Umbilical cord (tissue), 2 donors: Measurements from ENCODE around the gene PSME4. TPM values are rescaled to one million over a fixed set of nuclear protein-coding genes. Genes with fewer than 3 reads are reported as not detected.

ENCODE experiments used
- DNase-seq: peaks from one replicate; pipeline ENCODE4 v3.0.0-alpha.2; 2015; ENCODE audit warnings: low spot score
- total RNA-seq: library from RNA; depleted of rRNA; stranded (reverse); fragments of >200 nt; gene quantifications from one replicate; pipeline ENCODE4 v1.2.3, GENCODE V29; 2014; ENCODE audit warnings: low replicate concordance; ENCODE audit not compliant: insufficient read depth

PSME4 gene, protein sequence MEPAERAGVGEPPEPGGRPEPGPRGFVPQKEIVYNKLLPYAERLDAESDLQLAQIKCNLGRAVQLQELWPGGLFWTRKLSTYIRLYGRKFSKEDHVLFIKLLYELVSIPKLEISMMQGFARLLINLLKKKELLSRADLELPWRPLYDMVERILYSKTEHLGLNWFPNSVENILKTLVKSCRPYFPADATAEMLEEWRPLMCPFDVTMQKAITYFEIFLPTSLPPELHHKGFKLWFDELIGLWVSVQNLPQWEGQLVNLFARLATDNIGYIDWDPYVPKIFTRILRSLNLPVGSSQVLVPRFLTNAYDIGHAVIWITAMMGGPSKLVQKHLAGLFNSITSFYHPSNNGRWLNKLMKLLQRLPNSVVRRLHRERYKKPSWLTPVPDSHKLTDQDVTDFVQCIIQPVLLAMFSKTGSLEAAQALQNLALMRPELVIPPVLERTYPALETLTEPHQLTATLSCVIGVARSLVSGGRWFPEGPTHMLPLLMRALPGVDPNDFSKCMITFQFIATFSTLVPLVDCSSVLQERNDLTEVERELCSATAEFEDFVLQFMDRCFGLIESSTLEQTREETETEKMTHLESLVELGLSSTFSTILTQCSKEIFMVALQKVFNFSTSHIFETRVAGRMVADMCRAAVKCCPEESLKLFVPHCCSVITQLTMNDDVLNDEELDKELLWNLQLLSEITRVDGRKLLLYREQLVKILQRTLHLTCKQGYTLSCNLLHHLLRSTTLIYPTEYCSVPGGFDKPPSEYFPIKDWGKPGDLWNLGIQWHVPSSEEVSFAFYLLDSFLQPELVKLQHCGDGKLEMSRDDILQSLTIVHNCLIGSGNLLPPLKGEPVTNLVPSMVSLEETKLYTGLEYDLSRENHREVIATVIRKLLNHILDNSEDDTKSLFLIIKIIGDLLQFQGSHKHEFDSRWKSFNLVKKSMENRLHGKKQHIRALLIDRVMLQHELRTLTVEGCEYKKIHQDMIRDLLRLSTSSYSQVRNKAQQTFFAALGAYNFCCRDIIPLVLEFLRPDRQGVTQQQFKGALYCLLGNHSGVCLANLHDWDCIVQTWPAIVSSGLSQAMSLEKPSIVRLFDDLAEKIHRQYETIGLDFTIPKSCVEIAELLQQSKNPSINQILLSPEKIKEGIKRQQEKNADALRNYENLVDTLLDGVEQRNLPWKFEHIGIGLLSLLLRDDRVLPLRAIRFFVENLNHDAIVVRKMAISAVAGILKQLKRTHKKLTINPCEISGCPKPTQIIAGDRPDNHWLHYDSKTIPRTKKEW (N-terminal part only)
- total RNA-seq: 44.8 TPM

DNA sequence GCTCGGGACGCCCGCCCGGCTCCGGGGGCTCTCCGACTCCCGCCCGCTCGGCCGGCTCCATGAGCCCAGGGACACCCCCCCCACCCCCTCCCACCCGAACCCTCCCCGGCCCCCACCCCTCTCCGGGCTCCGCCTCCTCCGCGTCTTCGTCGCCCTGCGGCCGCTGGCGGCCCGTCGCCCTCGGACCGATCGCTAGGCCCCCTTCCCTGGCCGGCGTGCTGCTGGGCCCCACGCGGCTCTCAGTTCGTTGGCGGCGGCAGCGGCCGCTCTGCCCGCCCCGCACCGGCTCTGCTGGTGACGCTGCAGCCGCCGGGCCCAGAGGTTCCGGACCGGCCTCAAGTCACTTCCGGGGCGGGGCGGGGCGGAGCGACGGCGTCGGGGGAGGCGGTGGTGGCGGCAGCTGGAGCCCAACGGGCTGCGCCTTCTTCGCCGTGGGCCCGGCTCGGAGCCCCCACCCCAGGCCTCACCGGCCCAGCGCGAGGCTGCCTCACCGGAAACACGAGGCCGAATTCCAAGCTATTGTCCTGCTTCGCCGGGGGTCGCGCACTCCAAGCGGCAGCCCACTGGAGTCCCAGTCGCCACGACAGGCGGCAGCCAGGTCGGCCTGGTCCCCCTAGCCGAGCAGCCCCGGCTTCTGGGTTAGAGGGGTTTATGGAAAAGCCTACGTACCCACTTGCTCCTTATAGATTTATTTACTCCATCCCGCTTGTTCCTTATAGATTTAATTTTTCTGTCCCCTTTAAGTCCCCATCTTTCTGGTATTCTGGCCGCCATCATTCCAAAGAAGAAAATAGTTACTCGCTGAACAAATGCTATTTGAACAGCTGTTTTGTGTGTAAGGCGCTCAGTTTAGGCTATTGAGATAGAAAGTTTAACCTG lies at the start of gene PSME4:
Gene PSME4, minus strand, starts transcription at position 270 of the 879 bp plus-strand sequence. Its CDS starts 209 bp downstream, at position 61.
- peak; percentile 94 for DNase-seq

DNA sequence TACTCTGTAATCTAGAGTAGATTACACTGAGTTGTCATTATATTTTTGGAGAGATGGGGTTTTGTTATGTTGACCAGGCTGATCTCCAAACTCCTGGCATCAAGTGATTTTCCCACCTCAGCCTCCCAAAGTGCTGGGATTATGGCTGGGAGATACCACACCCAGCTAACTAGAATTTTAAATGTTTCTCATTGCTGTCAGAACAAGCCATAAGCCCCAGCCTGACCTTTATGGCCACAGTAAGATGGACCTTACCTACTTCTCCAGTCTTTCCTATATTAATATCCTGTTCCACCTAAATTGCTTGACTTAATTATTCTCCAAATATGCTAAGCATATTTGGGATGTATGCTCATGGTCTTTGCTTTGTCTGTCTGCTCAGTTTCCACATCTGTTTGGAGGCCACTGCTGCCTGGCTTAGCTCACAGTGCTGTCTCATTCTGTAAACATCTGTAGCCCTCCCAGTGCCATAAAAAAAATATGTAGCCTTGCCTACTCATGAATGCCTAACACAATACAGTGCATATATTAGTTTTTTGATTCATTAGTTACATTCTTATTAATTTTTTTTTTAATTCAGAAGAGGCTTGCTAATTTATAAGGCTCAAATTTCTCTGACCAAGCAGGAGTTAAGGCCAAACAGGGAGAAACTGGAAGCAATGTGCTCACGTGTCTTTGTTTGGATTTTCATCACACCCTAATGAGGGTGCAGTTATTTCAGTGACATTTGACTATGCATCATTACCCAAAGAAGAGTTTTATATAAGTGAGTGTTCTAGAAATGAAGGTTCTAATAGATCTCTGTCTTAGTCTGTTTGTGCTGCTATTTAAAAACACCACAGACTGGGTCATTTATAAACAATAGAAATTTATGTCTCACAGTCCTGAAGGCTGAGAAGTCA lies 45.3 kb upstream of the PSME4 start:
- peak; percentile 89 for DNase-seq

DNA sequence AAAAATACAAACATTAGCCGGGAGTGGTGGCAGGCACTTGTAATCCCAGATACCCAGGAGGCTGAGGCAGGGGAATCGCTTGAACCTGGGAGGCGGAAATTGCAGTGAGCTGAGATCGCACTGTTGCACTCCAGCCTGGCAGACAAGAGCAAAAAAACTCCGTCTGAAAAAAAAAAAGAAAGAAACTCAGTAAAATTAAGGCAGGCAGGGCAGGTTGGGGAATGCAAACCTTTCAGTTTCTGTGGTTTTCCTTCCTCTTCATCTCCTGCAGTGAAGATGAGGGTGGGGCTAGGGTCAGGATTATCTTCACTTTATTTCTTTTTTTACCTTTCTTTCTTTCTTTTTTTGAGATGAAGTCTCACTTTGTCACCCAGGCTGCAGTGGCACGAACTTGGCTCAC lies 43.2 kb upstream of the PSME4 start:
- no peak for DNase-seq

DNA sequence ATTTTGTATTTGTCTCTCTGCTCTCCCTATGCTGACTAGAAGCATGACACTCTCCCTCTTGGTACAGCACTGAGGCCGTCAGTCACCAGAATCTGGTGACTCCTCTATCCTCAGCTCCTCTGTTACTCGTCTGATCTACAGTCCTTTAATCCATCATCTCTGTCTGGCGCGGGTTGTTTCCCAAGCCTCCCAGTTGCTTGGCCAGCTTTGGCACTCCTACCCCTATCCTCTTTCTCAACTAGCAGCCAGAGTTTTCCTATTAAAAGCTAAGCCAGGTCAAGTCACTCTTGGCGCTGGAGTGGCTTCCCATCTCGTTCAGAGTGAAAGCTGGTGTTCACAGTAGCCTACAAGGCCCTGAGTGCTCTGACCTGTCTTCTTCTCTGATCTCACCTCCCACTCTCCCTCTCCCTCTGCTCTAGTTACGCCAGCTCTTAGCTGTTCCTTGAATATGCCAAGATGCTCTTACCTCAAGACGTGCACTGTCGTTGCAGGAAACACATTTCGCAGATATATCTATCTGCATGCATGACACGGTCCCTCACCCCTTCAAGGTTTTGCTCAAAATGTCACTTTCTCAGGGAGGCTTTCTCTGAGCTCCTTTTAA lies 41.8 kb upstream of the PSME4 start:
- peak; percentile 9 for DNase-seq

DNA sequence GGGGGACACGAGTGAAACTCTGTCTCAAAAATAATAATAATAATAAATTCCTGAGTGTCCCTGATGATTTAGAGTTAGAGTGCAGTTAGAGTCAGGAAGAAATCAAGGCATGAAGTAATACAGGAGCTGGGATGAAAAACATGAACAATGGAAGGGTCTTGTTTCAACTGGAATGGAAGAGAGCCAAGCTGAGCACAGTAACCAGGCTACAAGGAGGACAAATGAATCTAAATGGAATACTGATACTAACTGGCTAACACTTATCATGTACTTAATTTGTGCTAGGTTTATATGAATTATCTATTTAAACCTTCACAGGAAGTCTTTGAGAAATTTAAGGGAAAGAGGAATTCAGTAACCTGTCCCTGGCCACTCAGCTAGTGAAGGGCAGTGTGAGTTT lies 38.8 kb upstream of the PSME4 start:
- no peak for DNase-seq

DNA sequence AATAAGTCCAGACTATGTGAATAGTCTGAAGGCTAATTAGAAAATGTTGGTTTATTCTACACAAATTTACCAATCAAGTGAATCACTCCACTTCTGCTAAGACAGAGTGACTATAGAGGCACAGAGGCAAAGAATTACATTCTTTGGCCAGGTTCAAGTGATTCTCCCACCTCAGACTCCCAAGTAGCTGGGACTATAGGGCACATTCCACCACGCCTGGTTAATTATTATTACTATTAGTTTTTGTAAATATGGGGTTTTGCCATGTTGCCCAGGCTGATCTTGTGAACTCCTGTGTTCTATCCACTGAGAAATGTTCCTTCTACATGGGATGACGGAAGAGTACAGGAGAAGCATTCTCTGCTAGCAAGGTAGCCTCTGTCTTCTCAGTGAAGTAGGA lies 37.6 kb upstream of the PSME4 start:
- no peak for DNase-seq

DNA sequence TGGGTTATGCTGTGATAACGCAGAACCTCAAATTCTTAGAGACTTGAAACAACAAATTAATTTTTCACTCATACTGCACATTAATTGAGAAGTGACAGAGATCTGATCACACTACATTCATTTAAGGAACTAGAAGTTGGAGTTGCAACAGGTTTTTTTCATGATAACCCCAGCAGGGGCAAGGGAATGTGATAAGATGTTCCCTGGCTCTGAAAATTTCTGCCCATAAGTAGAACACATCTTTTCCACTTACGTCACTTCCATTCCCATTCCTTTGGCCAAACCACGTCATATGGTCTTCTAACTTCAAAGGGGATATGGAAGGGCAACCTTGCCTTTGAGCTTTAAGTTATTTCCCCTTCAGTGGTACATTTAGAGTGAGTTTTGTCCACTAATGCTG lies 29.7 kb upstream of the PSME4 start:
- DNase-seq: no peak

DNA sequence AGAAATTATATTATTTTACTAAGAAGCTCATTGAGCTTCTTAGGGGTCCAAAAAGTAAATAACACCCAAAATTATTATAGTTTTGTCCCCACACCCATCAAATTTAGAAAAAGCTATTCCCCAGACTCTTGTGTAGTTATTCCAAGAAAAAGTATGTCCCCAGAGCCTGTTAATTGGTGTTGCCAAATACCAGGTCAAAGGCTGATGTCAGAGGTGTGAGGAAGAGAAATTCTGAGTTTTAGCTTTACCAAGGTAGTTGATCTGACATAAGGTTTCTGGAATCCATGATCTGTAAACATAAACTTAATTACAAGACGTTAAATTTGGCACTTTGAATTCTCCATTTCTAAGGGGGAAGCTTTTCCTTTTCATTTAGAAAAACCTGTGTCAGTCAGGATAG lies 29.3 kb upstream of the PSME4 start:
- no peak for DNase-seq

DNA sequence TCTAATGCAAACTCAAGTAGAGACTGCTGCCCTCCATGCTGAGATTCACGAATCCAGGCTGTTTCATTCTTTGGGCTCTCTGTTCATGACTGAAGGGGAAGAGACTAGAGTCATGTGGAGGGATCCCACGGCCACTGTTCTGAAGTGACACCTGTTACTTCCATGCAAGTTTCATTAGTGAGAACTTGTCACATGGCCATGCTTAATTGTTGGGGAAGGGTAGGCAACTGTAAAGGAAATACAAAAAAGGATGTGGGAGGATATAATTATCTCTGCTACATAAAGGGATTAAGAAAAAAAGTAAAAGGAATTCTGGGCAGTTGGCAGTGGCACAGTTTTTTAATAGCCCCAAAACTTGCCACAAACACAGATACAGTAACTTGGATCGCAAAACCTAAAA lies 28.0 kb upstream of the PSME4 start:
- DNase-seq: no peak

DNA sequence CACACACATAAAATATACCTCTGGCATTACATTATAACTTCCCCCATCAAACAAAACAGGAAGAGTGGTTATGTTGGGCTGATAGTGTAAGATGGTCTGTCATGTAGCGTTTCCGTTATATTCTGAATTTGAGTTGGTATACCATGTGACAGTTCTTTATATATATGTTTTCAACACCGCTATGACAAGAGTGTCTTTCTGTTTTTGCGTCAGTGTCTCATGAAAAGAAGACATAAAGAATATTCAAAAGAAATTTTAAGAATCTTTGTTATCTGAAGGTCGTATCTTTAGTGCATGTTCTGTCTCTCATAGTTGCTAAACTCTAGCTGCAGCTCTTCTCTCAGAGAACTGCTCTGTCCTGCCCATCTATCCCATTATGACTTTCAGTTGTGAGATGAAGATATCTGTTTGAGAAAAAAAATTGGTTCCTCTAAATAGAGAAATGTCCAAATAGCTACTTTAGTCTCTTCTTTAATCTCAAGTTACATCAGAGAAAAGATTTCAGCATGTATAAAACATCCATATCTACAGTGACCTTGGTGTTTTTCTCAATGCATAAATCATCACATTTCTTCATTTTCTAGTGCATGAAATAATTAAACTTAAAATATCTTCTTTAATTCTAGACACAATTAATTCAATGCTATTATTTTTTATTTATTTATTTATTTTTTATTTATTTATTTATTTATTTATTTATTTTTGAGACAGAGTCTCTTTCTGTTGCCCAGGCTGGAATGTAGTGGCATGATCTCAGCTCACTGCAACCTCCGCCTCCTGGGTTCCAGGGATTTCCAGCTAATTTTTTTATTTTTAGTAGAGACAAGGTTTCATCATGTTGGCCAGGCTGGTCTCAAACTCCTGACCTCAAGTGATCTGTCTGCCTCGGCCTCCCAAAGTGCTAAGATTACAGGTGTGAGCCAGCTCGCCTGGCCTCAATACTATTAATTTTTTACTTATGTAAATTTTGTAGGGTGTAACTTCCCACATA lies 24.3 kb upstream of the PSME4 start:
- no peak for DNase-seq

DNA sequence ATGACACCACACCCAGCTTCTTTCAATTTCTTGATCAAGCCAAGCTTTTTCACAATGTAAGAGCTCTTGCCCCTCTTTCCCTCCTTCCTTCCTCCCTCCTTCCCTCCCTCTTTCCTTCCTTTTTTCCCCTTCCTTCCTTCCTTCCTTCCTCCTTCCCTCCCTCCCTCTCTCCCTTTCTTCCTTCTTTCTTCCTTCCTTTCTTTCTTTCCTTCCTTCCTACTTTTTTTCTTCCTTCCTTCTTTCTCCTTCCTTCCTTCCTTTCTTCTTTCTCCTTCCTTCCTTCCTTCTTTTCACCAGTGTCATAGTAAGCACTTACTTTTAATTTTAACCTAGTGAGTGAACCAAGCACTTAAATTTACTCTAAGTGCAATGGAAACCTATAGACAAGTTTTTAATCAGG lies 21.2 kb upstream of the PSME4 start:
- no peak for DNase-seq

DNA sequence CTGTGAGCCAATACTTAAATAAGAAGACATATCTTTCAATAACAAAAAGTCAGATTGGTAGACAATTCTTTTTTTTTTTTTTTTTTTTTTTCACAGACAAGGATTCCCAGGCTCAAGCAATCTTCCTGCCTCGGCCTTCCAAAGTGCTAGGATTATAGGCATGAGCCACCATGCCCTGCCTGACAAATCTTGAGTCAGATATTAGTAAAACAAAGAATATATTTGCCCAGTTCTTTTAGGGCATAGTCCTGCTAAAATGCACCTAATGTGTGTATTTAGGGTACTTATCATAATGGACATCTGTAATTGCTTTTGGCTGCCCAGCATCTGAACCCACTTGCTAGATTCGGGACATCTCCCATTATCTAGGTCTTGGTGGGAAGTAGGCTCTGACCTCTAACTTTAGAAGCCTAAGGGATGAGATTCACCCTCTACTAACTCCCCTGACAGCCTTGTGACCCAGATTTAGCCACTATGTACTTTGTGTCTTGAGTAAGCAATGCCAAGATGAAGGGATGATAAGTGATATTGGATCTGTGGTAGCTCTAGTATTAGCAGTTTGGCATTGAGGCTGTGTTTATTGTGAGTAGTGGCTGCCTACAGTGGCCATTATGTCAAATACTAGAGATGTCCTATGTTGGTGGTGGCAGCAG lies 18.5 kb upstream of the PSME4 start:
- no peak for DNase-seq

DNA sequence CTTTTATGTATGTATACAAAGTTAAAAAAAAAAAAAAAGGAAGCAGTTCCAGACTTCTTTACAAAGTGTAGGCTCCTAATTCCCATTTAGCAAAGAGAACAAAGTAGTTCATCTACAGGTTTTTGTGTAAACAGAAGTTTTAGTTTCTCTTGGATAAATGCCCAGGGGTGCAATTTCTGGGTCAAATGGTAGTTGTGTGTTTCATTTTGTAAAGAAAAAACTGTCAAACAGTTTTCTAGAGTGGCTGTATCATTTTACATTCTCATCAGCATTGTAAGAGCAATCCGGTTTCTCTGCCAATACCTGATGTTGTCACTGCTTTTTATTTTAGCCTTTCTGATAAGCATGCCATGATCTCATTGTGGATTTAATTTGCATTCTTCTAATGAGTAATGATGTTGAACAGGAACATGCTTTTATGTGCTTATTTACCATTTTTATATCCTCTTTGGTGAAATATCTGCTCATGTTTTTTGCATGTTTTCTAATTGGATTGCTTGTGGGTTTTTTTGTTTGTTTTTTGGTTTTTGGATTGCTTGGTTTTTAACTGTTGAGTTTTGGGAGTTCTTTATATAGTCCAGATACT lies 16.6 kb upstream of the PSME4 start:
- peak; percentile 63 for DNase-seq

DNA sequence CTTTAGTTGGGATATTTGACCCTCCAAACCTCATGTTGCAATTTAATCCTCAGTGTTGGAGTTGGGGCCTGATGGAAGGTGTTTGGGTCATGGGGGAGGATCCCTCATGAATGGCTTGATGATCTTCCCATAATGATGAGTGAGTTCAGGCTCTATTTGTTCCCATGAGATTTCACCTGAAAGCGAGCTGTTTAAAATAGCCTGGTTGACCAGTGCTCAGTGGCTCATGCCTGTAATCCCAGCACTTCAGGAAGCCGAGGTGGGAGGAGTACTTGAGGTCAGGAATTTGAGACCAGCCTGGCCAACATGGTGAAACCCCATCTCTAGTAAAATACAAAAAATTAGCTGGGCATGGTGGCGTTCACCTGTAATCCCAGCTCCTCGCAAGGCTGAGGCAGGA lies 14.9 kb upstream of the PSME4 start:
- no peak for DNase-seq

DNA sequence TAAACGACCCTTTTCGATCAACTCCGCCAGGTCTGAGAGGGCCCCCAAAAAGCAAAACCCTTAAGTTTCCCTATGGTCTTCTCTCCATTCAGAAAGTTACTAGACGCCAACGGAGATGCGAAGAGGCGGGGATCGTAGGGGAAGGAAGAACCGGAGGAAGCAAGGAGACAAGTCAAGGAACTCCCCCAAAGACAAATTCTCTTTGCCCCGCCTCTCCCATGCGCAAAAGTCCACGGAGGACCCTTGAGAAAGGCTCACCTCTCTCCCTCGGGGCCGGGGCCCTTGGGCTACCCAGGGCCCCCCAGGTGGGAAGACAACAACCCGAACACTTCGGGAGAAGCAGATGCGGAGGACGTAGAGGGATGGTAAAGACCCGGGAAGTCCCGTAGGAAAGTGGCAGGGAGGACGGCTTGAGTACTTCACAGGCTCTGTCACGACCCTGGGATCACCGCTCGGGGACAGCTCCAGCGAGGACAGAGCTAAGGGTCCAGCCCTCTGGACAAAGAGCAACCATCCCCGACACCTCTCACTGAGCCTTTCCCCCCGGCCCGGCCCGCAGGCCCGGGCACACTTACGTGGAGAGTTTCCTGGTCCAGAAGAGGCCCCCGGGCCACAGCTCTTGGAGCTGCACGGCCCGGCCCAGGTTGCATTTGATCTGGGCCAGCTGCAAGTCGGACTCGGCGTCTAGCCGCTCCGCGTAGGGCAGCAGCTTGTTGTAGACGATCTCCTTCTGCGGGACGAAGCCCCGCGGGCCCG lies 647 bp downstream of the PSME4 start:
- DNase-seq: peak; percentile 75

DNA sequence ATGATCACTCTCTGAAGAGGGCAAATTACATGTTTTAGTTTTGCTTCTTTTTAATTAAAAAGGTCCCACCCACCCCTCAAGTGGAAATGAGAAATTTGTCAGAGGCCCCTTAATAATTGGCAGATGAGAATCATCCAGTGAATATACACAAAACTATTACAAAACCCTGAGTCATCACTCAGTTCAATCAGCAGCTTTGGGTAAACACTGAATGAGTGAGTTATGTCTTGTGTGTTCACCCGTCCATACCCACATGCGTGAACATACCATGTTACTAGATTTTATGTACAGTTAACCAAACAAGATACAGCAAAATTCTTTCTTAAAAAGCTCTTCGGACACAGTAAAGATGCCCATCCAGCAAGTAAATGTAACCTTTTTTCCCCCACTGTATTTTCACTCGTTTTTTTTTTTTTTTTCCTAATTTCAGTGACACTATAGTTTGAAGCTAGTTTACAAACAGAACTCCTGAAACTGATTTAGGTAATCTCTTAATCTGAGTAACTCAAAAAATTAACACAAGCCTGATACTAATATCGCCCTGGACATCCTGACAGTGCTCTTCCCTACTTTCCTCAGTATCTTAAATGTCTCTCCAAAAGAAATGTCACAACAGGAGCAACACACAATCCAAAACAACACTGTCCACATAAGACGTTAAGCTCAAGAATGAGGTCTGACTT lies 1.4 kb downstream of the PSME4 start:
- peak; percentile 37 for DNase-seq
